ENCODE results near the gene TRAPPC6A. TPM values are rescaled to one million over a fixed set of nuclear protein-coding genes. Genes with fewer than 3 reads are reported as not detected.

TRAPPC6A gene
- total RNA-seq, 1 experiment from 2014 or later, result 26.9 TPM

- Histone ChIP-seq H3K79me2 (ENCODE audit: insufficient read depth, low read length) (no peaks in the 10 kb centered on the region), H3K27me3 (ENCODE audit: insufficient read depth, low read length) (no peaks in the 10 kb centered on the region), H3K4me3 (replicated peaks in 1 of 2; ENCODE audit: low read depth in 1 of 2, low read length in 2 of 2) (no peak overlapping the region), H3K9me2 (ENCODE audit: insufficient read depth) (no peaks in the 10 kb centered on the region), H3K9ac (ENCODE audit: low read length) (no peak overlapping the region), H3K9me3 (ENCODE audit: control insufficient read depth in 1 of 2, insufficient read depth in 1 of 2, low read depth in 1 of 2, low read length in 2 of 2) (no peaks in the 10 kb centered on the region), H2AFZ (ENCODE audit: low read depth, low read length, poor library complexity, severe bottlenecking) (no peak overlapping the region), H3K4me2 (ENCODE audit: low read length) (no peak overlapping the region), H3K4me1 (ENCODE audit: control insufficient read depth in 1 of 2, insufficient read depth in 2 of 2, low read length in 2 of 2) (peaks cover 16 to 37% of the 10 kb centered on the region in 2 experiments), H4K20me1 (ENCODE audit: insufficient read depth) (no peaks in the 10 kb centered on the region), H3K27ac (ENCODE audit: low read depth, low read length) (no peak overlapping the region), H3K36me3 (ENCODE audit: control insufficient read depth in 1 of 2, insufficient read depth in 2 of 2, low read length in 2 of 2) (no peaks in the 10 kb centered on the region)
- ChIA-PET RAD21 (ENCODE audit: low non-redundant PET in 1 of 2, low total read pairs in 2 of 2, uncharacterized antibody in 2 of 2, unreplicated experiment in 2 of 2) (no interaction called here), CTCF (no interaction called here), POLR2A (interaction anchor here (1.6 kb wide), 1 partner anchor 12 kb away, joined by 5 read pairs; the partner anchor contains the start of genes BLOC1S3 and TRAPPC6A)
- DNase-seq (ENCODE audit: low read depth, low spot score), result no peak
- intact Hi-C loops (cut with micrococcal nuclease), result no loop called here
- ATAC-seq, result no peak
- no TSS peak for BruUV-seq (replicated peaks)
- TF ChIP-seq POLR2AphosphoS5 (IDR thresholded peaks at IDR 0.05; ENCODE audit: low read depth, low read length) (no peak), CTCF (IDR thresholded peaks at IDR 0.05 in 2 of 3, conservative IDR thresholded peaks at IDR 0.05 in 1 of 3; ENCODE audit: borderline replicate concordance in 1 of 3, insufficient read depth in 1 of 3, low read depth in 2 of 3, low read length in 2 of 3) (no peak), RAD21 (IDR thresholded peaks at IDR 0.05; ENCODE audit: low read depth) (no peak), EGR1 (IDR thresholded peaks at IDR 0.05; ENCODE audit: low read depth) (no peak), ZBTB33 (IDR thresholded peaks at IDR 0.05; ENCODE audit: extremely low read depth, insufficient replicate concordance, low read length) (no peak), ATF3 (IDR thresholded peaks at IDR 0.05) (no peak), ZFX (IDR thresholded peaks at IDR 0.05) (no peak)
Measured at GRCh38 chr19:45166723-45167252, 11.2 kb downstream of the TRAPPC6A start.
